ENCODE measurements around the gene TMEM38B. TPM values are rescaled to one million over a fixed set of nuclear protein-coding genes. Genes with fewer than 3 reads are reported as not detected.

Gene TMEM38B
- total RNA-seq, 1 experiment from 2014 or later: 14.5 TPM

- no peak for TF ChIP-seq CTCF (IDR thresholded peaks at IDR 0.05; ENCODE audit: unreplicated experiment)
- CTCF ChIA-PET: no interaction called here
- Mint-ChIP-seq H3K27me3 (ENCODE audit: unreplicated experiment) (no peaks in the 10 kb centered on the region), H3K9me3 (ENCODE audit: low read depth, unreplicated experiment) (no peaks in the 10 kb centered on the region), H3K4me1 (ENCODE audit: low read depth, unreplicated experiment) (no peaks in the 10 kb centered on the region), H3K4me3 (ENCODE audit: low read depth, unreplicated experiment) (no peak overlapping the region), H3K27ac (ENCODE audit: unreplicated experiment) (no peak overlapping the region), H3K36me3 (ENCODE audit: insufficient read depth, unreplicated experiment) (no peaks in the 10 kb centered on the region)
- DNase-seq: no peak
- no TSS peak for BruUV-seq (replicated peaks)
- intact Hi-C loops (cut with micrococcal nuclease; ENCODE audit: unreplicated experiment): loop anchor here (10.0 kb wide), 1 partner anchor 288 kb away; no protein-coding TSS in a partner anchor
These were observed 18.4 kb downstream of the TMEM38B start for GRCh38 chr9:105712773-105713172.

GRCh38 chr9:105713260-105714019 is 19.1 kb downstream of the TMEM38B start:
- DNase-seq: no peak
- Mint-ChIP-seq H3K9me3 (ENCODE audit: low read depth, unreplicated experiment) (no peaks in the 10 kb centered on the region), H3K27me3 (ENCODE audit: unreplicated experiment) (no peaks in the 10 kb centered on the region), H3K36me3 (ENCODE audit: insufficient read depth, unreplicated experiment) (no peaks in the 10 kb centered on the region), H3K4me1 (ENCODE audit: low read depth, unreplicated experiment) (no peaks in the 10 kb centered on the region), H3K27ac (ENCODE audit: unreplicated experiment) (no peak overlapping the region), H3K4me3 (ENCODE audit: low read depth, unreplicated experiment) (no peak overlapping the region)
- TF ChIP-seq CTCF (IDR thresholded peaks at IDR 0.05; ENCODE audit: unreplicated experiment): no peak
- no TSS peak for BruUV-seq (replicated peaks)
- intact Hi-C loops (cut with micrococcal nuclease; ENCODE audit: unreplicated experiment): loop anchor here (10.0 kb wide), 1 partner anchor 289 kb away; no protein-coding TSS in a partner anchor
- CTCF ChIA-PET: no interaction called here

- Mint-ChIP-seq H3K36me3 (ENCODE audit: insufficient read depth, unreplicated experiment) (no peaks in the 10 kb centered on the region), H3K27me3 (ENCODE audit: unreplicated experiment) (no peaks in the 10 kb centered on the region), H3K4me1 (ENCODE audit: low read depth, unreplicated experiment) (no peaks in the 10 kb centered on the region), H3K27ac (ENCODE audit: unreplicated experiment) (no peak overlapping the region), H3K4me3 (ENCODE audit: low read depth, unreplicated experiment) (no peak overlapping the region), H3K9me3 (ENCODE audit: low read depth, unreplicated experiment) (no peaks in the 10 kb centered on the region)
- no peak for TF ChIP-seq CTCF (IDR thresholded peaks at IDR 0.05; ENCODE audit: unreplicated experiment)
- intact Hi-C loops (cut with micrococcal nuclease; ENCODE audit: unreplicated experiment): loop anchor here (10.0 kb wide), 1 partner anchor 289 kb away; no protein-coding TSS in a partner anchor
- no TSS peak for BruUV-seq (replicated peaks)
- no peak for DNase-seq
- CTCF ChIA-PET: no interaction called here
These were observed 19.6 kb downstream of the TMEM38B start for GRCh38 chr9:105714020-105714331.

GRCh38 chr9:105716146-105716545 is 21.8 kb downstream of the TMEM38B start:
- Mint-ChIP-seq H3K27me3 (ENCODE audit: unreplicated experiment) (no peaks in the 10 kb centered on the region), H3K36me3 (ENCODE audit: insufficient read depth, unreplicated experiment) (no peaks in the 10 kb centered on the region), H3K4me3 (ENCODE audit: low read depth, unreplicated experiment) (no peak overlapping the region), H3K27ac (ENCODE audit: unreplicated experiment) (no peak overlapping the region), H3K4me1 (ENCODE audit: low read depth, unreplicated experiment) (no peaks in the 10 kb centered on the region), H3K9me3 (ENCODE audit: low read depth, unreplicated experiment) (no peaks in the 10 kb centered on the region)
- no peak for TF ChIP-seq CTCF (IDR thresholded peaks at IDR 0.05; ENCODE audit: unreplicated experiment)
- CTCF ChIA-PET: no interaction called here
- no TSS peak for BruUV-seq (replicated peaks)
- no peak for DNase-seq
- intact Hi-C loops (cut with micrococcal nuclease; ENCODE audit: unreplicated experiment): loop anchor here (10.0 kb wide), 1 partner anchor 291 kb away; no protein-coding TSS in a partner anchor
